ENCODE data around the gene ANKRD24.

DNA sequence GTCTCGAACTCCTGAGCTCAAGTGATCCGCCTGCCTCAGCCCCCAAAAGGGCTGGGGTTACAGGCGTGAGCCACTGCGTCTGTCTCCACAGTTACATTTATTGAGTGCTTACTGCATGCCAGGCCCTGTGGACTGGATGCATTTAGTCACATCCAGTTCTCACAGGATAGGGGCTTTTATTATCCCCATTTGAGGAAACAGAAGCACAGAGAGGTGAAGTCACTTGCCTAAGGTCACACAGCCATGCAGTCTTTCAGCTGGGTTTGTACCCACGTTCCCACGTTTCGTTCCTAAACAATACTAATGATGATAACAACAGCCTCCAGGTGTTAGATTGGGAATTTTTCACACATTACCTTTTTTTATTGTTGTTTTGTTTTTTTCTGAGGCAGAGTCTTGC lies 37.7 kb downstream of the ANKRD24 start:
- TF ChIP-seq POLR2A (IDR thresholded peaks at IDR 0.05) (no peak), CTCF (IDR thresholded peaks at IDR 0.05) (no peak)
